ENCODE results near the gene OR4C45.

DNA sequence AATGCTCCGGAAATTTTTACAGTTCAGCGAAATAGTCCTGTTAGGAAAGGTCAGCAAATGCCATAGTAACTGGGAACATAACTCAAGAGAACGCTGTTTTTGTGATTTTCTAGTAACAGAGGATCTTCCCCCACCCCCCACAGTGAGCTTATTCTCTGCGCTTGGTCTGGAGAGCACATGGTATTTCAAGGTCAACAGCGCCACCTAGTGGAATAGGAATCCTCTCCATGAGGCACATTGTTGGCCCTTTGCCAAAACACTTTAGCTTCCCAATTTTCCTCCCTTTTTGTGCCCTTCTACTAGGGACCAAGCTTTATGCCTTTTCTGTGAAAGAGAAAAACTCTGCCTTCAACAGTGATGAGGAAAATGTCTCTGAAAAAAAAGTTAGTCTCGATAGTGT lies 37.1 kb upstream of the OR4C45 start:
- TF ChIP-seq CEBPB (IDR thresholded peaks at IDR 0.05; ENCODE audit: low read depth, low read length), result no peak
- TF ChIP-seq, protein P1, sequence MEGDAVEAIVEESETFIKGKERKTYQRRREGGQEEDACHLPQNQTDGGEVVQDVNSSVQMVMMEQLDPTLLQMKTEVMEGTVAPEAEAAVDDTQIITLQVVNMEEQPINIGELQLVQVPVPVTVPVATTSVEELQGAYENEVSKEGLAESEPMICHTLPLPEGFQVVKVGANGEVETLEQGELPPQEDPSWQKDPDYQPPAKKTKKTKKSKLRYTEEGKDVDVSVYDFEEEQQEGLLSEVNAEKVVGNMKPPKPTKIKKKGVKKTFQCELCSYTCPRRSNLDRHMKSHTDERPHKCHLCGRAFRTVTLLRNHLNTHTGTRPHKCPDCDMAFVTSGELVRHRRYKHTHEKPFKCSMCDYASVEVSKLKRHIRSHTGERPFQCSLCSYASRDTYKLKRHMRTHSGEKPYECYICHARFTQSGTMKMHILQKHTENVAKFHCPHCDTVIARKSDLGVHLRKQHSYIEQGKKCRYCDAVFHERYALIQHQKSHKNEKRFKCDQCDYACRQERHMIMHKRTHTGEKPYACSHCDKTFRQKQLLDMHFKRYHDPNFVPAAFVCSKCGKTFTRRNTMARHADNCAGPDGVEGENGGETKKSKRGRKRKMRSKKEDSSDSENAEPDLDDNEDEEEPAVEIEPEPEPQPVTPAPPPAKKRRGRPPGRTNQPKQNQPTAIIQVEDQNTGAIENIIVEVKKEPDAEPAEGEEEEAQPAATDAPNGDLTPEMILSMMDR (conservative IDR thresholded peaks at IDR 0.05; ENCODE audit: low read depth, low read length), result peak; percentile 39
- no peak for TF ChIP-seq POLR2A (IDR thresholded peaks at IDR 0.05; ENCODE audit: low read depth, low read length)
- no peak for TF ChIP-seq RFX5 (IDR thresholded peaks at IDR 0.05; ENCODE audit: low read depth, low read length)
- TF ChIP-seq, protein P2, sequence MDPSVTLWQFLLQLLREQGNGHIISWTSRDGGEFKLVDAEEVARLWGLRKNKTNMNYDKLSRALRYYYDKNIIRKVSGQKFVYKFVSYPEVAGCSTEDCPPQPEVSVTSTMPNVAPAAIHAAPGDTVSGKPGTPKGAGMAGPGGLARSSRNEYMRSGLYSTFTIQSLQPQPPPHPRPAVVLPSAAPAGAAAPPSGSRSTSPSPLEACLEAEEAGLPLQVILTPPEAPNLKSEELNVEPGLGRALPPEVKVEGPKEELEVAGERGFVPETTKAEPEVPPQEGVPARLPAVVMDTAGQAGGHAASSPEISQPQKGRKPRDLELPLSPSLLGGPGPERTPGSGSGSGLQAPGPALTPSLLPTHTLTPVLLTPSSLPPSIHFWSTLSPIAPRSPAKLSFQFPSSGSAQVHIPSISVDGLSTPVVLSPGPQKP (IDR thresholded peaks at IDR 0.05; ENCODE audit: borderline replicate concordance, low read depth, low read length), result no peak
- no peak for TF ChIP-seq SMC3 (IDR thresholded peaks at IDR 0.05; ENCODE audit: low read depth, low read length)
- no peak for TF ChIP-seq NFE2L2 (IDR thresholded peaks at IDR 0.05; ENCODE audit: low read depth, low read length)
- TF ChIP-seq MAZ (IDR thresholded peaks at IDR 0.05; ENCODE audit: borderline replicate concordance, low read depth, low read length), result no peak
- TF ChIP-seq BHLHE40 (IDR thresholded peaks at IDR 0.05; ENCODE audit: low read depth, low read length), result no peak
- peak; percentile 48 for TF ChIP-seq RAD21 (IDR thresholded peaks at IDR 0.05; ENCODE audit: low read length)
- no peak for TF ChIP-seq CHD1 (IDR thresholded peaks at IDR 0.05; ENCODE audit: low read depth, low read length)
- TF ChIP-seq, protein P3, sequence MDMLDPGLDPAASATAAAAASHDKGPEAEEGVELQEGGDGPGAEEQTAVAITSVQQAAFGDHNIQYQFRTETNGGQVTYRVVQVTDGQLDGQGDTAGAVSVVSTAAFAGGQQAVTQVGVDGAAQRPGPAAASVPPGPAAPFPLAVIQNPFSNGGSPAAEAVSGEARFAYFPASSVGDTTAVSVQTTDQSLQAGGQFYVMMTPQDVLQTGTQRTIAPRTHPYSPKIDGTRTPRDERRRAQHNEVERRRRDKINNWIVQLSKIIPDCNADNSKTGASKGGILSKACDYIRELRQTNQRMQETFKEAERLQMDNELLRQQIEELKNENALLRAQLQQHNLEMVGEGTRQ (IDR thresholded peaks at IDR 0.05; ENCODE audit: low read depth, low read length), result no peak
